T-helper 1 cell treated with Interleukin-12 subunit alpha and Interleukin-12 subunit beta and Interleukin-4 antibody, amounts not matched to agents 30 ng/mL and 1 ng/mL, for 36 hours (primary cell): Measurements from ENCODE around the gene CCDC71. TPM values are rescaled to one million over a fixed set of nuclear protein-coding genes. Genes with fewer than 3 reads are reported as not detected.

ENCODE experiments used
- intact Hi-C: fragments of 100-400 bp; cut with micrococcal nuclease; formaldehyde crosslinking; loops from one replicate; pipeline ENCODE4 v1.15.1; 2024
- total RNA-seq: library from RNA; stranded (reverse); gene quantifications from 2 replicates; pipeline ENCODE4 v1.2.3, GENCODE V29; 2022

Gene CCDC71
- total RNA-seq = 25.1 and 26.3 TPM in 2 replicates

DNA sequence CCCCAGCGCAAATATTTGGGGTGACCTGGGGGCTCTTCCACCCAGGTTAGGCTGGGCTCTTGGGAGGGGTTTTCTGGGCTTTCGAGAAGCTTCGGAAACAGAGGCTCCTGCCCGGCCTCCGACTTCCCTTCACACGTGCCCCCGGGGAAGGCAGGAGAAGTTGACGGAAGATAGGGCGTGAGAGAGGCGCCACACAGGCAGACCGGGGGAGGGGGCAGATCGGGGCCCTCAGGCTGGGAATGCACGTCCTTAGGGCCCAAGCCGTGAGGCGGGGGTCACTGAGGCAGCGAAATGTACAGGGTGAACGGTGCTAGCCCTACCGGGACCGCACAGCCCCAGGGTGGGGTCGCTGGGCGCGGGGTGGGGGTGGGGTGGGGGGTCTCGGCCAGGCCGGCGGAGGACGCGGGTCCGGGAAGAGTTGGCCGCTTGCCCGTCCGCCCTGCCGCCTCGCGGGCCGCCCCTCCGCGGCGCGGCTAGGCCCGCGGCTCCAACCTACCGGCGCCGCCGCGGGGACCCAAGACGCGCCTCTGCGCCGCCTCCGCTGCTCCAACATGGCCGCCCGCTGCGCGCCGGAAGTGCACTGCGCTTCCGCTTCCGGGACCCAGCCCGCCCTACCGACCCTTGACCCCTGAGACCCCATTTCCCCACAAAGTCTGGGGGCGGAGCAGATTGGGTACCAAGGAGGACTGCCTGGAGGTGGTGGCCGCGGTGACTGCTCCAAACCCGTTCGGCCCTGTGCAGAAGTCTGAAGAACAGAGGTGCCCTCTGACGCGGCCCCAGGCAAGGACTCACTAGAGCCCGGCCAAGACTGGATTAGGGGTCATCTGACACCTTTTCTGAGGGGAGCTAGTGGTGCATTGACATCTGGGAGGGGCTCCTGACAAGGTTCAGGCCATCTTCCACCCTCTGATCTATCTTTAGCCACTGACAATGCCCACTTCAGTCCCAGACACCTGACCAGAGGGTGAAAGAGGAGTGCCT is at the start of gene CCDC71:
TSS of gene CCDC71 (minus strand) at position 561 of the 981 bp plus-strand sequence. CDS start 2,123 bp downstream, outside the sequence.
- intact Hi-C loops = loop anchor here (1.0 to 2.0 kb wide), 6 partner anchors 9 to 691 kb away; partner anchors contain the start of genes DAG1, QRICH1, TRAIP and USP19

DNA sequence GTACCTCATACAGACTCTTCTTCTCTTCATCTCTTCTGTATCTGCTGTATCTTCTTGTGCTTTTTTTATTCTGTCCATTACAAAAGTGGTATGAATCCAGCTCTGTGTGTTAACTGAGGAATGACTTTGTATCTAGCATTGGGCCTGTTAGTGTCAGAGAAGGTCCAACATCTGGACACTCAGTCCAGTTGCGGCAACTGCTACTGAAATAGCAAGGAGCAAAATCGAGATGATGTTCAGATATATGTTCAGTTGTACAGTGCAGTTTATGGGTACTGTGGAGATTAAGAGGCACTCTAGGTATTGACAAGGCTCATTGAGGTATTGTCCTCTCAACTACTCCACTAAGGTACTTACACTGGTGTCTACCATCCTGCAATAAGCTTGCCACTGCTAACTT is 47.9 kb upstream of the CCDC71 start:
- intact Hi-C loops = no loop called here

DNA sequence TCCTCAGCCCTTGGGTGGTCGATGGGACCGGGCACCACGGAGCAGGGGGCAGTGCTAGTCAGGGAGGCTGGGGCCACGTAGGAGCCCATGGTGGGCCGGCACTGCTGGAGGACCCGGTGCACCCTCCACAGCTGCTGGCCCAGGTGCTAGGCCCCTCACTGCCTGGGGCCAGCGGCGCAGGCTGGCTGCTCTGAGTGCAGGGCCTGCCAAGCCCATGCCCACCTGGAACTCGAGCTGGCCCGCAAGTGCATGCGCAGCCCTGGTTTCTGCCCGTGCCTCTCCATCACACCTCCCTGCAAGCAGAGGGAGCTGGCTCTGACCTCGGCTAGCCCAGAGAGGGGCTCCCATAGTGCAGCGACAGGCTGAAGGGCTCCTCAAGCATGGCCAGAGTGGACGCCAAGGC is 47.4 kb upstream of the CCDC71 start:
- intact Hi-C loops = no loop called here

DNA sequence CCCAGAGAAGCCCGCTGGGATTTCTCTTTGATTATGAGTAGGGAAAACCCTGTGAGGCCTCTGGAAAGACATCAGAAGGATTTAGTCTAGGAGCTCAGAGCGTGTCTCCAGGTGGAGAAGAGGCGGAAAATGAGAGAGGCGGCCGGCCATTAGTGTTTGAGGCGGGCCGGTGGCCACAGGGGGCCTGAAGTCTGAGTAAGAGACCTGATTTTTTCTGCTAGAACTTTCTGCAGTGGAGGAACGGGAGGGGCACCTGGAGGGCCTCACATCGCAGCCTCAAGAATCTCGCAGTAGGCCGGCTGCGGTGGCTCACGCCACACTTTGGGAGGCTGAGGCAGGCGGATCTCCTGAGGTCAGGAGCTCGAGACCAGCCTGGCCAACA is 33.8 kb upstream of the CCDC71 start:
- intact Hi-C loops = no loop called here

DNA sequence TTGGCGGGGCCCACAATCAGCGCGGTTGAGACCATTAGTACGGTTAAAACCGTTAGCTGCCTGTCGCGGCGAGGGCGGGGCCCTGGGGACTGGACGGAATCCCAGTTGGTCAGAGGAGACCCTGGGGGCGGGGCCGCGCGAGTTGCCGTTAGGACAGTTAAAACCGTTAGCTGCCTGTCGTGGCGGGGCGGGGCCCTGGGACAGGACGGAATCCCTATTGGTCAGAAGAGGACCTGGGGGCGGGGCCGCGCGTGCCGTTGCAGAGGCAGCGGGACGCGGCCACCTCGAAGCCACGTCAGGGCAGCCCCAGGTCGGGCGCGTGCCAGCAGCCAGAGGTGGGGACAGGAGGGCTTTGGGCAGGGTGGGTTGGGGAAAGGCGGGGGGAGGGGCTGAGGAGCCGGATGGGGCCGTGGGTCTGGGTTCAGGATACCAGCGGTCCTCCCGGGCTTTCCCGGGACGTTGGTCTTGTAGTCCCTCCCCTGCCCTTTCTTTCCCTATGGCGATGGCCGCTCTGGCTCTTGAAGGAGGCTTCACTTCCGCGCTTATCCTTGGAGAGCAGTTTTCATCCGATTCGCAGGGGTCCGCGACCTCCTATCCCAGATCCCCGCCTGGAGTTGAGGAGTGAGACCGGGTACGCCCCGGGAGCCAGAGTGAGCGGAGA is 33.2 kb upstream of the CCDC71 start:
- intact Hi-C loops = no loop called here

DNA sequence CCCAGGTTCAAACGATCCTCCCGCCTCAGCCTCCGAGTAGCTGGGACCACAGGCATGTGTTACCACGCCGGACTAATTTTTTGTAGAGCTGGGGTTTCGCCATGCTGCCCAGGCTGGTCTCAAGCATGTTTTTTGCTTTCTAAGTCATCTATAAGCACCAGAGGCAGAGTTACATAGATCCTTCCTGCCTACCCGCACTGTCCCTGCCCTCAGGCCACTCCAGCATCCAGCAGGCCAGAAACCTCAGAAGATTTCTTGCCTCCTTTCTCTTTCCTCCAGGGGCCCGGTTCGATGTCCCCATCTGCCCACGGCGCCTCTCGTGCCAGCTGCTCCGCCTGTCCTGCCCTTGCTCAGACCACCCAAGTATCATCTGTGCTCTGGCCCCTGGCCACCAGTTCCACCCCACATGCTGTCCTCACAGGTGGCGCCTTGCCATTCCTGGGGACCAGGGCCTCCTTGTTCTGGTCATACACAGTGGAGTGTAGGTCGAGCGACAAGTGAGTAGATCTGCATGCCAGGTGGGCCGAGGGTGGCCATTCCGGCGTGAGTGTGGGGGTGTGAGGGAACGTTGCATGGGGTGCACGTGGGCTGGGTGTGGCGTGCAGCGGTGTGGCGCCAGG is 32.6 kb upstream of the CCDC71 start:
- intact Hi-C loops = no loop called here

DNA sequence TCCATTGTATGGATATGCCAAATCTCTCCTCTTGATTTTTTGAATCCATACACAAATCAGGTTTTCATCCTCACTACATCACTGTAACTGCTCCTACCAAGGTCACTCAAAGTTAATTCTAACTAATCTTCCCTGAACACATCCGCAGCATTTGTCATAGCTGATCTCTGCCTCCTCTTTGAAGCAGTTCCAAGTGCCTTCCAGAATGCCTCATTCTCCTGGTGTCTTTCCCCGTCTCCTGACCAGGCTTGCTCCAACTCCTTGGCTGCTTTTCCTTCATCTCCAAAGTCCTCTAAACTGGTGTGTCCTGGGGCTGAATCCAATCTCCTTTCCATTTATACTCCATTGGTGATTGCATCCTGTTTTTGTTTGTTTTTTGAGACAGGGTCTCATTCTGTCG is 32.0 kb upstream of the CCDC71 start:
- intact Hi-C loops = no loop called here

DNA sequence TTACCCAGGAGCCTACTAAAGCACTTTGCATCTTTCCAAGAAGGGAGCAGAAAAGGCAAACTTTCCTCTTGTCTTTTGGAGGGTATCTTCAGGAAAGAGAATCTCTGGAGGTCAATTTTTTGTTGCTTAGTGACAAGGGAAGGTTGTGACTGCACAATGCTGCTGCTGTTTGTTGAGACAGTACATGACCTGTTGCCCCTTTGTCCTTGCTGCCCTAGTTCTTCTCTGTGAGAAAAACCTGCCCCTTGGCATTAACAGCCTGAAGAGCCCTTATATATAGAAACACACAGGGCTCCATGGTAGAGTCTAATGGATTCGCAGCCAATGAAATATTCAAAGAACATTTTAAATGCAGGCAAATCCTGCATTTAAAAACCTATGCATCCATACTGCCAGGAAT is 25.6 kb upstream of the CCDC71 start:
- intact Hi-C loops = no loop called here

DNA sequence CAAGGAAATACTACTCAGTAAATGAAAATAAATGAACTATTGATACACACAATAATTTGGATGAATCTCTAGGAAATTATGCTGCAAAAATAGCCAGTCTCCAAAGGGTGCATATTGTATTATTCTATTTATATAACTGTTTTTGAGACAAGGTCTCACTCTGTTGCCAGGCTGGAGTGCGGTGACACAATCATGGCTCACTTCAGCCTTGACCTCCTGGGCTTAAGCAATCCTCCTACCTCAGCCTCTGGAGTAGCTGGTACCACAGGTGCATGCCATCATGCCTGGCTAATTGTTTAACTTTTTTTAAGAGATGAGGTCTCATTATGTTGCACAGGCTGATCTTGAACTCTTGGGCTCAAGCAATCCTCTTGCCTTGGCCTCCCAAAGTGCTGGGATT is 17.7 kb upstream of the CCDC71 start:
- intact Hi-C loops = no loop called here

DNA sequence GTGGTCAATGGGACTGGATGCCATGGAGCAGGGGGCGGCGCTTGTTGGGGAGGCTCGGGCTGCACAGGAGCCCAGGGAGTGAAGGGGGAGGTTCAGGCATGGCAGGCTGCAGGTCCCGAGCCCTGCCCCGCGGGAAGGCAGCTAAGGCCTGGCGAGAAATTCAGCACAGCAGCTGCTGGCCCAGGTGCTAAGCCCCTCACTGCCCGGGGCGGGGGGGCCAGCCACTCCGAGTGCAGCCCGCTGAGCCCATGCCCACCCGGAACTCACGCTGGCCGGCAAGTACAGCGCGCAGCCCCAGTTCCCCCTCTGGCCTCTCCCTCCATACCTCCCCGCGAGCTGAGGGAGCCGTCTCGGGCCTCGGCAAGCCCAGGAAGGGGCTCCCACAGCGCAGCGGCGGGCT is 16.6 kb upstream of the CCDC71 start:
- intact Hi-C loops = no loop called here

DNA sequence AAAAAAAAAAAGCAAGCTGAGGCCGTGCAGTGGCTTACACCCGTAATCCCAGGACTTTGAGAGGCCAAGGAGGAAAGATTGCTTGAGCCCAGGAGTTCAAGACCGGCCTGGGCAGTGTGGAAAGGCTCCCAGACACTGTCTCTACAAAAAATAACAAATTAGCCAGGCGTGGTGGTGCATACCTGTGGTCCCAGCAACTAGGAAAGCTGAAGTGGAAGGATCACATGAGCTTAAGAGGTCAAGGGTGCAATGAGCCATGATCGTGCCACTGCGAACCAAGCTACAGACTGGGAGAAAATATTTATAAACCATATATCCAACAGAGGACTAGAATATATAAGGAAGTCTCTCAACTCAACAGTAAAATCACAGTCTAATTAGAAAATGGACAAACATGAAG is 15.2 kb upstream of the CCDC71 start:
- intact Hi-C loops = no loop called here

DNA sequence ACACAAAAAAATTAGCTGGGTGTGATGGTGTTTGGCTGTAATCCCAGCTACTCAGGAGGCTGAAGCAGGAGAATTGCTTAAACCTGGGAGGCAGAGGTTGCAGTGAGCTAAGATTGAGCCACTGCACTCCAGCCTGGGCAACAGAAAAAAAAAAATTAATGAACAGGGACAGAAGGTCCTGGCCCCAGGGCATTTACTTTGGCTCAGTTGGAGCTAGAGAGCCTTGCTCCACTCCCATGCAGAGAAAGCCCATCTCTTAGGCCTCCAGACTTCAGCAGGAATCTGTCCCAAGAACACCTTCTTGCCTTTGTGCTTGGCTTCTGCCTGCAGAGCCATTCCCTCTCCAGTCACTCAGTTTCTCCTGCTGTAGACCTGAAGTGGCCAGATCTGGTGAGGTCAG is 14.0 kb upstream of the CCDC71 start:
- intact Hi-C loops = no loop called here

DNA sequence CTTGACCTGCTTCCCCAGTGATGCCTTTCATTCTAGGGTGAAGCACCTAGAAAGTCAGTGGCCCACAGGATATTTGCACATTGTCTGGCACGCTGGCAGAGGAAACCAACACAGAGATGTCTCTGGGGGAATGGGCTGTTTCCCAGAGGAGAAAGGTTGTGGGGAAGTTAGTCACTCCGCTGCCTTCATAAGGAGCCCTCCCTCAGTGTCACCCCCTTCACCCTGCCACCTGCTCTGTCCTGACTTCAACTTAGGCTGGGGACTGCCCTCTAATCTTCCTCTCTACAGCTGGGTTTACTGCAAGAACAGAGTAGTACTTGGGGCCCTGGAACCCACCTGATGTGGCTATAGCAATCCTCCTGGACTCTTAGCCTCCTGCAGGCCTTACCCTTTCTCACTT is 10.9 kb upstream of the CCDC71 start:
- intact Hi-C loops = no loop called here

DNA sequence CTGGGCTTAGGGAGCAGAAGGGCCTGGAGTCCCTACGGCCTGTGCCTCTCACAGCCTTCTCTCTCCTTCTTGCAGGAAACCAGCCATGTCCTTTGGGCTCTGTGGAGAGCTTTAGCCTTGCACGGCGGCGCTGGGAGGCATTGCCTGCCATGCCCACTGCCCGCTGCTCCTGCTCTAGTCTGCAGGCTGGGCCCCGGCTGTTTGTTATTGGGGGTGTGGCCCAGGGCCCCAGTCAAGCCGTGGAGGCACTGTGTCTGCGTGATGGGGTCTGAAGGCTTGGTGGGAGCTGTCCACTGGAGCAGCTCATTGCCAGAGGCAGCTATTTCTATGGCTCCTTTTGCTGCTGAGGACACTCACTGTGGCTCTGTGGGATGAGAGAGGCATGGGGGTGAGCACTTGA is 9.4 kb upstream of the CCDC71 start:
- intact Hi-C loops = no loop called here

DNA sequence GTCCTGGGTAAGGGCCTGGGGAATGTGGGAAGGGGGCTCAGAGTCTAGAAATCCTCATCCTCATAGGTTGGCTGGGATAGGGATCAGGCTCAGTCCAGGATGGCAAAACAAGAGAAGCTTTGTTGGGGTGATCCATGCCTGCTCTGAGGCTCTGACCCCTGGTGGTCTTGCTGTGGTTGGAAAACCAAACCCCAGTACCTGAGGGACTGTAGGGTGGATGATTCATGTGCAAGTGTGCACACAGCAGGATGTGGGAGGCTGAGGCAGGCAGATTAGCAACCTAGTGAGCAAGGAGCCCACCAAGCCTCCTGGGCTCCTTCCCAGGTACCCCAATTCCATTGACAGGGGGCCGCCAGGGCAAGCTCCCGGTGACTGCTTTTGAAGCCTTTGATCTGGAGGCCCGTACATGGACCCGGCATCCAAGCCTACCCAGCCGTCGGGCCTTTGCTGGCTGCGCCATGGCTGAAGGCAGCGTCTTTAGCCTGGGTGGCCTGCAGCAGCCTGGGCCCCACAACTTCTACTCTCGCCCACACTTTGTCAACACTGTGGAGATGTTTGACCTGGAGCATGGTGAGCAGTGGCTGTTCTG is 8.4 kb upstream of the CCDC71 start:
- intact Hi-C loops = loop anchor here (5.0 kb wide), 1 partner anchor 123 kb away; no protein-coding TSS in a partner anchor

DNA sequence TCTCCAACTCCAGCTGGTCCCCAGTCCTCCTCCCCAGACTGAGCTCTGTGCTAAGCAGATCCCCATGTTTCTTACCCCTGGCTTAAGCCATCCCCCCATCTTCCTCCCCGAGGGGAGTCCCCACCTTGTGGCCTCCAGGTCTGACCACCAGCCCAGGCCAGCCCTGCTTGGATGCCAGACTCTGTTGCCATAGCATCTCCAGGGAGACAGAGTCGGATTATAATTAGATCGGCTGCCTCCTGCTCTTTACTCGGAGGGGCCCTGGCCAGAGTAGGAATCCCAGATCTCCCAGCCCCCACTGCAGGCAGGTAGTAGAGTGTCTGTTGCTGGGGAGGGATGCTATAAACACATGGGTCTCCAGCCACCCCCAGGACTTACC is 7.7 kb upstream of the CCDC71 start:
- intact Hi-C loops = loop anchor here (5.0 kb wide), 1 partner anchor 124 kb away; no protein-coding TSS in a partner anchor

DNA sequence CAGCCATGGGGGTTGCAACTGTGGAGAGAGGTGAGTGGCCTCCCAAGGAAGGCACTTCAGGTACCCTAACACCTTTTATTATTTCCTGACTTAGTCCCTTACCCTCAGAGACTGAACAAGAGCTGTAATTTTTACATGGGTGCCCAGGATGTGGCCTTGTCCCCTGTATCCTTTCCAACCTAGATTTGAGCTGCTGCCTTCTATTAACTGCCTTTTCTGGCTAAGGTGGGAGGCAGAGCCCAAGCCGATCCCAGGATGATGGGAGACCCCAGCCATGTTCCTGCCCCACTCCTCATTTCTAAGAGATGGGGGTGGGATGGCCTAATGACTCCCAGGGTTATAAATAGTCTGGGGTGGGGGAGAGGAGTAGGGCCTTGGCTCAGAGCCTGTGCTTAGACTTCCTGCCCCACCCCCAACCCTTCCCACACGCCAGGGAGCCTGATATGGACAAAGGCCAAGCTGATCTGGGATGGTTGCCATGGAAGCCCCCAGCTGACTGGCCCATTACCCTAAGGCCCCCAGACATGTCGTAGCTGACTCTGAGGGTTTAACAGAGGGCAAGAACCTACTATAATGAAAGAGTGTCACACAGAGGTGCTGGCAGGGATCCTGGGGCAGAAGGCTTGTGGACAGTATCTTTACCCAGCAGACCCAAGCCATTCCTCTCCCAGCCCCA is 7.1 kb upstream of the CCDC71 start:
- intact Hi-C loops = loop anchor here (5.0 kb wide), 1 partner anchor 124 kb away; no protein-coding TSS in a partner anchor

DNA sequence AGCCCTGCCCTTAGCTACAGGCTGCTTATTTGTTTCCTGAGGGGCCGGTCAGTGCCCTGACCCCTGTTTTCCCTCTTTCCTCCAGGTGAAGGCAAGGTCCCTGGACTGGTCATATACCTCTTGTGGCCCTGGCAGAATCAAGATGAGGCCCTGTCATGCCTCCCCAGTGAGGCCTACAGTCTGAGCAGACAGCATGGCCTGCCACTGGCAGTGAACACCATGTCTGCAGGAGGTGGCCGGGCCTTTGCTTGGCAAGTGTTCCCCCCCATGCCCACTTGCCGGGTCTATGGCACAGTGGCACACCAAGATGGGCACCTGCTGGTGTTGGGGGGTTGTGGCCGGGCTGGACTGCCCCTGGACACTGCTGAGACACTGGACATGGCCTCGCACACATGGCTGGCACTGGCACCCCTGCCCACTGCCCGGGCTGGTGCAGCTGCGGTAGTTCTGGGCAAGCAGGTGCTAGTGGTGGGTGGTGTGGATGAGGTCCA is 6.5 kb upstream of the CCDC71 start:
- intact Hi-C loops = loop anchor here (5.0 kb wide), 1 partner anchor 125 kb away; no protein-coding TSS in a partner anchor

DNA sequence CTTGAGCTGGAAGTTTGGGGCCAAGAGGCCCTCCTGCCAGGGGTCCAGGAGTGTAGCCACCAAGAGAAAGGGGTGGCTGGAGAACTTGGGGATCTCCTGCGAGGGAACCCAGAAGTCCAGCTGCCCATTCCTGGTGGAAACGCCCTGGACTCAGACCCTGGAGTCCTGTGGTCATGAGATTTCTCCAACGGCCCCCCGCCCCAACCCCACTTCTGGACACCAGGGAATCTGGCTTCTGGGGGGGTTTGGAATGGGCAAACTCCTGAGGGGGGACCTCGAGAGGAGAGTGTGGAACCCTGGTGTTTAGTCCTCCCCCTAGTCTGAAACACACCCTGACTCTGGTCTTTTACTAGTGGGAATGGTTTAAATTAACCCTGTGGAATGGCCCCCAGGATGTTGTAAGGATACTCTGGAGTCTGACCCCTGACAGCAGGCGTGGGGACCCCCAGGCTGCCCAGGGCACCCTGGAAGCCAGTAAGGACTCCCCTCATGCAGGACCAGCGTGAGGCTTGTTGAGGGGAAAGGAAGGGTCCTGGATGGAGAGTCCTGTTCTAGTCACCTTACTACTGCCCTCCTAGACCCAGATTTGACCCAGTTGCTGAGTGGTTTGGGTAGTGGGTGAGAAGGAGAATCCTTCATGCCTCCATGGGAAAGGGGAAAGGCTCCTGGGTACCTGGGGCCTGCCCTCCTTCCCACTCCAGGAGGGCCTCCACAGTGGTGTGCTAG is 5.8 kb upstream of the CCDC71 start:
- intact Hi-C loops = loop anchor here (1.0 to 5.0 kb wide), 6 partner anchors 68 to 277 kb away; partner anchors contain the start of genes C3orf62, QARS1, QRICH1 and USP4
